Astrocyte (in vitro differentiated cells and primary cell): ENCODE results near the gene FLCN. TPM values are rescaled to one million over a fixed set of nuclear protein-coding genes. Genes with fewer than 3 reads are reported as not detected.

Experiments used
- total RNA-seq: library from RNA; stranded (reverse); gene quantifications from 2 replicates; pipeline ENCODE4 v1.2.1, GENCODE V29; 2021

The FLCN gene
- total RNA-seq, 1 donor from 2014 or later = 40.0 TPM

Other genes with a start within 250 kb of the FLCN start
- gene MPRIP, start 194.7 kb downstream of the FLCN start, total RNA-seq = 163 and 176 TPM in 2 replicates
- 0.31 and 0.64 TPM in 2 replicates for gene PLD6, start 30.8 kb downstream of the FLCN start, total RNA-seq
- gene COPS3, start 44.1 kb upstream of the FLCN start, total RNA-seq = 68.3 and 76.8 TPM in 2 replicates
- gene NT5M, start 66.2 kb upstream of the FLCN start, total RNA-seq = 1.5 and 1.6 TPM in 2 replicates
- 7.7 and 9.4 TPM in 2 replicates for gene MED9, start 239.8 kb upstream of the FLCN start, total RNA-seq